ENCODE results near the gene SLC49A3.
"Not testable (repeated sequence)": the region's sequence is repeated elsewhere in the genome, so short reads cannot be mapped to it uniquely, and the experiment has no call there.

SLC49A3 gene

DNA sequence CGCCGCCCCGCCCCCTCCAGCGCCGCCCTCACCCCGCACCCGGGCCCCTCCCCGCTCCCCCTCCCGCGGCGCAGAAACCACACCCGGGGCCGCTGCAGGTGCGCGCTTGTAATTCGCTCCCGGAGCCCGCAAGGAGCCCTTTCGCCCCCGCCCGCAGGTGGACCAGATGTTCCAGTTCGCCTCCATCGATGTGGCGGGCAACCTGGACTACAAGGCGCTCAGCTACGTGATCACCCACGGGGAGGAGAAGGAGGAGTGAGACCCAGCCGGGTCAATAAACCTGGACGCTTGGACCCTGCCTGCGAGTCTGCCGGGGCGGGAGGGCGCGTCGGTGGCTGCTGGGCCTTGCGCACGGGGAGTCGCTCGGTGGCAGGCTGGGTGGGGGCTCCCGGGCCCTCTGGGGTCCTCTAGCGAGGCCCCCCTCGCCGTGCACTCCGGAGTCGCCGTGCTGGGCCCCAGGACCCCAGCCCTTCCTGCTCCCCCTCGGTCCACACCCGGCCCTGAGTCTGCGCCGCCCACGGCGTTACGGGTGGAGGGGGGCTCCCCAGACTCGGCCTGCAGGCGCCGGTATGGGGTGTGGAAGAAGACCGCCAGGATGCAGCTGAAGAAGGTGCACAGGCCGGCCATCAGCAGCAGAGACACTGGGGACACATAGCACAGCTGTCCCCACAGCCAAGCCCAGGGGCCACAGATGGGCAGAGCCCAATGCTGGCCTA is 7.1 kb downstream of the SLC49A3 start:
- no peak for DNase-seq (ENCODE audit: low read depth)

DNA sequence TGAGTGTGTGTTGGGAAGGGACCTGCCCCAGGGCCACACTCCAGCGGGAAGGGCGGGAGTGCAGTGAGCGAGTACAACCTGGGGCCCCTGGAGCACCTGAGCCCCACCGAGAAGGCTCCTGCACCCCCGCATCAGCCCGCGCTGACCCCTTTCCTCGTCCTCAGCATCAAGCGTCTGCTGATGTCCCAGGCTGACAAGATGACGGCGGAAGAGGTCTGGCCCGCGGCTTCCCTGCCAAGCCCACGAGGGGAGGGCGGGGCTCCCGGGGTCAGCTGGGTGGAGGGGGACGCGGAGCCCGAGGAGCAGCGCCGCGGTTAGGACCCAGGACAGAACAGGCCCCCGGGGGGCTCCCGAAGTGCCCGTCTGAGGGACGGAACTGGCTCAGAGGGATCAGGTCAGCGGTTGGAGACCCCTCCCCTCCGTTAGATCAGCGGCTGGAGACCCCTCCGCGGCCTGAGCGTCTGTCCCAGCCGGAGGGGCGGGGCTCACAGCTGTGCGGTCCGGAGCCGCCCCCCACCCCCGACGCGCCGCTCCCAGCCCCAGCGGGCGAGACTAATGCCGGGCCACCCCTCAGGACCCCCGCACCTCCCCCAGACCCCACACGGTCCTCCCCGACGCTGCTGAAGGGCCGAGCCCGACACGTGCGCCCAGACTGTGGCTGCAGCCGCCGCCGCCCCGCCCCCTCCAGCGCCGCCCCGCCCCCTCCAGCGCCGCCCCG is 7.9 kb downstream of the SLC49A3 start:
- DNase-seq (ENCODE audit: low read depth), result peak; percentile 45

DNA sequence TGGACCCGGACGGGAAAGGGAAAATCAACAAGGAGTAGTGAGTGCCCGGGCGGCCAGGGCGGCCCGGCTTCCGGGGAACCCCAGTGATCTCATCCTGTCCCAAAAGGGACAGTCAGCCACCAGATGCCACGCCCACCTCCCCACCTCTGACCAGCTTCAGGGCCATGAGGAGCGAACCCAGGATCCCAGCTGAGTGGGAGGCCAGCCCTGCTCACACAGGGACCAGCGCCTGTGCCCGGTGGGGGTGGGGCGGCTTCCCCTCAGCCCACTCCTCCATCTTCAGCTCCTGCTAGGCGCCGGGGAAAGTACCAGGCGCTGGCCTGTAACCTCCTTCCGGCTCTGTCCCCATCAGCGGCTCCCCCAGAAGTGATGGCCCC is 8.4 kb downstream of the SLC49A3 start:
- DNase-seq (ENCODE audit: low read depth), result no peak

DNA sequence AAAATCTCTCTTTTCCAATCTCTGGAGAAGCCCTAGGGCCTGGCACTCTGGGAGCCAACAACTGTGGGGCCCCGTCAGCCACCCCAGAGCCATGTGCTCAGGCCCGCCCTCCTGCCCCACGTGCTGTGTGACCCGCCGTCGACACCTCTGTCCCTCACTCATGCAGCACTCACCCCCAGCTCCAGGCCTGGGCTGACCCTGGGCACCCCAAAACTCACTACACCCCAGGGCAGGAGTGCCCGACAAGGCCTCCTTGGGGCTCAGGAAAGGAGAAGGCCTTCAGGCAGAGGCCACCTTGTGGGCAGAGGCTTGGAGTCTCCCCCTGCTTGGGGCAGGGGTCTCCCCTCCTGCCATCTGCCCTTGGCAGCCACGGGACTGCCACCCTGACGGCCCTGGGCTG is 8.9 kb downstream of the SLC49A3 start:
- DNase-seq (ENCODE audit: low read depth), result no peak

DNA sequence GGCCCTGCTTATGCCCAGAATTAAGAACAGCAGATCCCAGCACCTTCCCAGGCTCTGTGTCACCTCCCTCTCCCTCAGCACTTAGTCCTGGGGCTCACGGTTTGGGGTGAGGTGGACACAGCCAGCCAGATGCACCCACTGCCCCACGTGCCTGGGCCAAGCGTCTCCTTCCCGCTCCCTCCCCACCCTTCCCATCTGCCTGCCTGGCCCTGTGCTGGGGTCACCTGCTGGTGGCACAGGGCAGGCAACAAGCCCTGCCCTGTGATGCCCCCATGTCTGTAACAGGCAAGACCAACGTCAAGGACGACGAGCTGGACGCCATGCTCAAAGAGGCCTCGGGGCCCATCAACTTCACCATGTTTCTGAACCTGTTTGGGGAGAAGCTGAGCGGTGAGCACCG is 9.3 kb downstream of the SLC49A3 start:
- no peak for DNase-seq (ENCODE audit: low read depth)

DNA sequence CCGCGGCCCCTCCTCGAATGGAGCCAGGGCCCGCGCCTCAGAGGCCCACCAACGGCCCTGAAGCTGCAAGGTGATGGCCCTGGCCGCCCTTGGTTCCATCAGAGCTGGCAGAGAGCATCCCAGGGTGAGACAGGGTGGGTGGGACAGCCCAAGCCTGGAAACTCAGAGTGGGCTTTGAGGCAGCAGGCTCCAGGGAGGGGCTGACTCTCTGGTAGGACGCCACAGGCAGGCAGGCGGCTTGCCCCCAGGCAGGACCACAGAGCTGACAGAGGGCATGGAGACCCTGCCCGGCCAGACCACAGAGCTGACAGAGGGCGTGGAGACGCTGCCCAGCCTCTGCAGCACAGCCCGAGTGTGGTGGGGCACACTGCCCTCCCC is 9.9 kb downstream of the SLC49A3 start:
- DNase-seq (ENCODE audit: low read depth), result no peak

DNA sequence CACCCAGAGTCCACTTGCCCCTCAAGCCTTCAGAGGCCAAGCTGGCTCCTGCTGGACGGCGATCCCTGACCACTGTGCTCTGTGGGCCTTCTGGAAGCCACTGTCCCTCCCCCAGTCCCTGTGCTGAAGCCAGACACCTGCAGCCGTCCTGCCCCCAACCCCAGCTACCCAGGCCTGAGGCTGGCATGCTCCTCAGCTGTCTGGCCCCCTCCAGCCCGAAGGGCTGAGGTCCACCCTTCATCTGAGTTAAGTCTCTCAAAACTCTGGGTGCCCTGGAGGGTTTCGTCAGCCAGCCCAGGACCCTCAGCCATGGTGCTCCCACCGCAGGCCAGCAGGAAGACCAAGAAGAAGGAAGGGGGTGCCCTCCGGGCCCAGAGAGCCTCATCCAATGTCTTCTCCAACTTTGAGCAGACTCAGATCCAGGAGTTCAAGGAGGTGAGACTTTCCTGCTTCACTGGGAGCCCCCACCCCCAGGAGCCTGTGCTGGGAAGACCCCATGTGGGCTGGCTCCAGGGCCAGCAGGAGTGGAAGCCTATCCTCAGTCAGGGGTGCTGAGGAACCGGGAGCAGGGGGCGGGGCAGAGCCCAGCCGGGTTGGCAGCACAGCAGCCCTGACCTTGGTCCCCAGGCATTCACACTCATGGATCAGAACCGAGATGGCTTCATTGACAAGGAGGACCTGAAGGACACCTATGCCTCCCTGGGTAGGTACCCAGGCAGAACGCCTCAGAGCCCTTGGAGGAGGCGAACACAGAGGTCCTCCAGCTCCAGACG is 10.4 kb downstream of the SLC49A3 start:
- no peak for DNase-seq (ENCODE audit: low read depth)

DNA sequence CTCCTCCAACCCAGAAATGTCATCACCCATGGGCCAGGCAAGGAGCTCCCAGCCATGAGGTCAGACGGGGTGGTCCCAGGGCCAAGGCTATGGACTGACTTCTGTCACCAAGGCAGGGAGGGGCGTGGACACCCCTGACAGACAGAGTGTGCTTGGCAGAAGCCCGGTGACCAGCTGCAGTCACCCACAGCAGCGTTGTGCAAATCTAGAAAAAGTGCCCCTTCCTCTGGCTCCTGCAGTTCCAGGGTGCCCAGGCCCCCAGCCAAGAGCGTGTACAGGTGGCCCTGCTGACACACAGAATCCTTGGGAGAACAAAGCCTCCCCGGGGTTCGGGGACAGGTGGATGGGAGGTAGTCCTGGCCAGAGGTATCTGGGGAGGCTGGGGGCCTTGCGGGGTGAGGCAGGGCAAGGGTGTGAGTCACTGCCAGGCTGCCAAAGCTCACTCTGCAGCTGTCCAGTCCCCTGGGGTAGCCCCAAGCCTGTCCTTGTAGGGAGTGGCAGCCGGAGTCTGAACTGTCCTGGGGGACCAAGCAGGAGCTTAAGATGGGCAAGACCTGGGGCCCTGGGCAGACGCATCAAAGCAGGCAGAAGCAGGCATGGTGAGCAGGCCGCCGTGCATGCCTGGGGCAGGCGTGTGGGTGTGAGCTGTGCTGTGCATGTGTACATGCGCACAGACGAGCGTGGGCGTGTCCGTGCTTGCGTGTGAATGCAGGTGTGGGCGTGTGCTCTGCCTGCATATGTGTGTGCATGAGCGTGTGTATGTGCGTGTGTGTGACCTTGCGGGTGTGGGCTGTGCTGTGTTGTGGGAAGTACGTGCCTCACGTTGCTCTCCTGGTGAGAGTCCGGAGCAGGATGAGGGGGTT is 11.3 kb downstream of the SLC49A3 start:
- DNase-seq (ENCODE audit: low read depth), result no peak

DNA sequence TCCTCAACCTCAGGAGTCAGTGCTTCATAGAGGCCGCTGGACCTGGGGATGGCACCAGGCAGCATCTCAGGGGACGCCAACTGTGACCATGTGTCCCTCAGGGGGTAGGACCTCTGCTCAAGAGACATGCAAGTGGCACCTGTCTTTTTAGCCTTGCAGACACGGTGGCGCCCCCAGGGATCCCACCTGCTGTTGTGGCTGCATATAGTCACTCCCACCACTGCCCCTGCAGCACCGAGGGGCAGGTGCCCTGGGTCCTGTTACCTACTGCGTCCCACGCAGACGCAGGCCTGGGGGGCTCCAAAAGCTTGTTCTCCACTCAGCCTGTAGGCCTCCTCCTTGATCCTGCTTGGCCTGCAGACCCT is 12.1 kb downstream of the SLC49A3 start:
- DNase-seq (ENCODE audit: low read depth), result no peak

DNA sequence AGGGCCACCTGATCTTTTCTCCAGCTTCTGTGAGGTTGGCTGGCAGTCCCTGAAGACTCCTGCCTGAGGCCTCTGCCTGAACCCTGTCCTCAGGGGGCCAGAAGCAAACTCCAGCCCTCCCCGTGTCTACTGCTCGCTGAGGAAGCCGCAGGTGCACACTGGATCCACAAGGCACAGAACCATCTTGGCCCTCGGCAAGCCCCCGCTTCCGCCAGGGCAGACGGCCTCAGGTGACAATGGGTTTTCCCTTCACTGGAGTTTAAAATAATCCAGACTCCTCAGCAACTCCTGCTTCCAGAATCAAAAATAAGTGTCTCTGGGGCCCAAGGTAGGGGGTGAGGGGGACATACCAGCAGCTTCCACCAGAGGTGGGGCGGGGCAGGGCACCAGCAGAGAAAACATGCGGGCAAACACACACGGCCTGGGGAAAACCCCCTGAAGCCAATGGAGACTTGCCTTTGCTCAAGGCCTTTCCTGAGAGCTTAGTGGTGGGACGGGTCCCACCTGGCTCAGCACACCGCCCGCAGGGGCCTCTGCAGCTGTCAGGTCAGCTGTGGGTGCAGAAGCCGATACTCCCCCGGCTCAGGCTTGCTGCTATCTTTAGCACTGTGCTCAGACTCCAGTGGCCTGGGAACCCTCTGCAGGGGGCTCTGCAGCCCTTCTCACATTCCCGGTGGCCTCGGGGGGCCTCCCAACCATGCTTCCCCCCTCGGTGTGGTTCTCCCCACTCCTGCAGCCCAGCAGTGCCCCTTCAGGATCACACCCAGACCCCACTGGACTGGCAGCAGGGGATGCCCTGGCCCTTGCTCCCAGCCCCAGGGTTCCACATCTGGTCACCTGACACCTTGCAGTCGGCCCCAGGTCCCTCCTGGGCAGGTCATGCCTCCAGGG is 12.7 kb downstream of the SLC49A3 start:
- no peak for DNase-seq (ENCODE audit: low read depth)

DNA sequence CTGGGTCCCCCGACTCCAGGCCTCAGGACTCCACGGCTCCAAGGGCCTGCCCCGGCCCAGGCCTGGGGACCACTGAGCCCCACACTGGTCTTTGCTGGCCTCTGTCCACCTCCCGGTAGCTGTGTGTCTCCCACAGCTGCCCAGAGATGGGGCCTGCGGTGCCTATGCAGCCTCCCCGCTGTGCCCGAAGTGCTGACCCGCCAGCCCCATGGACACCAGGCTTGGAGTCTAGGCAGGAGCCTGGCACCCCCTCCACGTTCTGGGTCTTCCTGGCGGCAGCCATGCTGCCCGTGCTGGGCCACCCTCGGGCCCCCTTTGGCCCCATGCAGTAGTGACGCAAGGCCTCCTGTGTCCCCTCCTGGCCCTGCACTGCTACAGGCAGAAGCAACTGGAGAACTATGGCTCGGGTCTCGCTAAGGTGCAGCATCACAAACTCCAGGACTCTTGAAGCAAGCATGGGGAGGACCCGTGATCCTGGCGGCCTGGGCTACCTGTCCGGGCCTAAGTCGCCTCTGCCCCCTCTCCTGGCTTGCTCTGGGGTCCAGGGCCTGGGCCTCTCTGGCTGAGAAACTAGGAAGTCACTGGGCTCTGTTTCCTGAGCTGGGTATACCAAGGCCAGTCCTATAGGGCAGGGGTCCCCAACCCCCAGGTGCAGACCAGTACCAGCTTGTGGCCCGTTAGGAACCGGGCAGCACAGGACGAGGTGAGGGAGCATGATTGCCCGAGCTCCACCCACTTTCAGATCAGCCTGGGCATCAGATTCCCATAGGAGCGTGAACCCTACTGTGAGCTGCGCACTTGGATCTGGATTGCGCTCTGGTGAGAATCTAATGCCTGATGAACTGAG is 13.7 kb downstream of the SLC49A3 start:
- DNase-seq (ENCODE audit: low read depth), result no peak

DNA sequence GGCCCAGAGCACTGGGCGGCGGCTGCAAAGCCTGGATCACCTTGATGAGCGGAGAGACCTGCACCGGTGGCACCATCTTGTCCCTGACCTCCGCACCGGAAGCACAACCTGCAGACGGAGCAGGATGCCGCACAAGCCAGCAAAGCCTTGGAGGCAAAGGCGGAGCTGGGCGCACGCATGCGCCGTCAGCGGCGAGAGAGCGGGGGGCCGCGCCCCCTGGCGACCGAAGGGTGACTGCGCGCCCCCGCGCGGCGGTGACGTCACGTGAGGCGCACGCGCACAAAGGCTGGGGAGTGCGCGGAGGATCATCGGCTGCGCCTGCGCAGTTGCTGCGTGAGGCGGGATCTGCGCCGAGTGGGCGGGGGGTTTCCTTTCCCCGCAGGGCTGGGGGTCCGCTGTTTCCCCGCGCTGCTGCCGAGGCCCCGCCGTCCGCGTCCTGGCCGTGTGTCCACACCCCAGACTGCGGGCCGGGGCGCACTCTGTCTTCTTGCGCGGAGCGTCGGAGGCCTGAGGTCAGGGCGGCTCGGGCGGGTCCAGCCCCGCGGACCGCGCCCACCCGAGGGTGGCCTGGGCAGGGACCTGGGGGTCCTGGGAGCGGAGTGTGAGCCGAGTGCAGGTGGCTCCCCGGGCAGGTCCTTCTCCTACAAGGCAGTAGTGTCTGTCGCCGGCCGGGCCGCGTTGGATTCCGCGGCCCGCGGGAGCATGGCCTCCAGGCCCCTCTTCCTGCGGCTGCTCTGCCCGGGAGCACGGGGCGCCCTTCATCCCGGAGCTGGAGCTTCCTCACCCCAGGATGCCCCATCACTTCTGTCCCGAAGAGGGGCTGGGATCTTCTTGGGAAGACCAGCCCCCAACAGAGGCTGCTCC is 14.5 kb downstream of the SLC49A3 start, which contains the start of the genes ATP5ME and MYL5:
Gene ATP5ME, minus strand, starts transcription at position 105 of the 864 bp plus-strand sequence. Its CDS starts 29 bp downstream, at position 76.
Gene MYL5, plus strand, starts transcription at position 371 of the 864 bp plus-strand sequence. CDS start 3,485 bp downstream, outside the sequence.
- peak; percentile 98 for DNase-seq (ENCODE audit: low read depth)

DNA sequence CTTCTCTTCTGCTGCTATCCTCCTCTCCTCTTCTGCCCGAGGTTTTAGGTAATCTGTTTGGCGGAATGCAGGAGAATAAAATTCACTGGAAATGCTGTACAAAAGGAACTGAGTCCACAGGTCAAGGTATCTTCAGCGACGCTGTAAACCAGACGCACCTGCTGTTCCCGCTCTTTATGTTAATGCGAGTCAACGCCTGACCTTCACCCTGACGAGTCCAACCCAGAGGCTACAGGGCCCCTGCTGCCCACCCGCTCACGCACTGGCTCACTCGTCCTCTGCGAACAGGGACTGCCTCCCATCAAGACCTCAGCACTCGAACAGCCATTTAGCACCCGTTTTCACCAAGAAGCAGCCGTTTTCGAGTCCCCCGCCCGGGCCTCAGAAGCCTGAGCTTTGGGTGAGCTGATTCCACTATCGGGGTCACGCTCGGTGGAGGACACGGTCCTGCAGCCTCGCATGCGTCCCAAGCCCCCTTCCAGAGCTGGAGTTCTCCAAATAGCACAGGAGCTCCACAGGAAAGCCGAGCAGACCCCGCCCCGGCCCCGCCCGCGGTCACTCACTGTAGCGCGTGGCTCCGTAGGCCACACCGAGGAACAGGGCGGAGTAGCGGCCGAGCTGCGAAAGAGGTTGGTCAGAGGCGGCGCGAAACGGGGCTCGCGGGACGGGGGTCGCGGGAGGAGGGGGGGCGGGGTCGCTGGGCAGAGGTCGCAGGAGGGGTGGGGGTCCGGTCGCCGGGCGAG is 15.4 kb downstream of the SLC49A3 start:
- DNase-seq (ENCODE audit: low read depth), result no peak

DNA sequence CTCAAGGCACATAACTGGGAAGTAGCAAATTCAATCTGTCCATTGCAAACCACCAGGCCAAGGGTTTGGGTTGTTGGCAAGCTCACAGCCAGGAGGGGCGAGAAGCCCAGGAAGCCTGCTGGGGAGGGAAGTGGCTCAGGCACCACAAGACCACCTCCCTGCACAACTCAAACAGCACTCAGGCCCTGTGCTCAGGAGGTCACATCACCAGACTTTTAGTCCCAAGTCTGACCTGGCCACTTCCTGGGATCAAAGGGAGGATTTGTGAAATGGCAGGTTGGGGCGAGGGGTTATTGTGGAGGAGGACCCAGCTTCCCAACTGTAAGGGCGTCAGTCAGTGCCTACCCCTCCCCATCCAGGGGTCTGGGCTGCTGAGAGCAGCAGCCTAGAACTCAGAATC is 17.2 kb downstream of the SLC49A3 start:
- DNase-seq (ENCODE audit: low read depth), result no peak

DNA sequence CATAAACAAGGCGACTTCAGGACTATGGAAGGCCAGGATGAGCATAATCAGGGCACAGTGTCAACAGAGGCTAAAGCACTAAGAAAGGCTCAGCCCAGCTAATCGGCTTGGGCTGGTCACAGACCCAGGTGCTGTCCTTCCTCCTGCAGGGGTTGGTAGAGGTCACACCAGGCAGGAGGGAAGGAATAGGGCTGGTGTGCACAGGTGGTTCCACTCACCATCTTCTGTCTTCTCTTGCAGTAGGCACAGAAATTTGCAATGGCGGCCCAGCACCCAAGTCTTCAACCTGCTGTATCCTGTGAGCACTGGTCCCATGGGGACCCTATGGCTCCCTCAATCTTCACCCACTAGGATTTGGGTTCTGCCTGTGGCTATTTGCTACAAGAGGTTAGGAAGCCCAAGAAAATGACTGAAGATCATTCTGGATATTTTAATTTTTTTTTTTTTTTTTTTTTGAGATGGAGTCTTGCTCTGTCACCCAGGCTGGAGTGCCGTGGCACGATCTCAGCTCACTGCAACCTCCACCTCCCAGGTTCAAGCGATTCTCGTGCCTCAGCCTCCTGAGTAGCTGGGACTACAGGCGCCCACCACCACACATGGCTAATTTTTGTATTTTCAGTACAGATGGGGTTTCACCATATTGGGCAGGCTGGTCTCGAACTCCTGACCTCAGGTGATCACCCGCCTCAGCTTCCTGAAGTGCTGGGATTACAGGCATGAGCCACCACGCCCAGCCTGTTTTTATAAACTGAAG is 19.0 kb downstream of the SLC49A3 start:
- not testable (repeated sequence) for DNase-seq (ENCODE audit: low read depth)

DNA sequence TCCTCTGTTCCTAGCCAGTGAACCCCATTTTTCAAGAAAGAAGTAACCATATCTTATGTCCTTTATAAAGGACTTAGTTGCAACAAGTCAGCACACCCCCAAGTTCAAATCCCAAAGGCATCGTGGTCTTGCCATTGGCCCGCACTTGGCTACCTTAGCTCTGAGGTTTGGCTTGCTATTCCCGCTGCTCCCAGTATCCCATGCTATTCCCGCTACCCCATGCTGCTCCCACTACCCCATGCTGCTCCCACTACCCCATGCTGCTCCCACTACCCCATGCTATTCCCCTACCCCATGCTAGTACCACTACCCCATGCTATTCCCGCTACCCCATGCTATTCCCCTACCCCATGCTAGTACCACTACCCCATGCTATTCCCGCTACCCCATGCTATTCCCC is 20.7 kb downstream of the SLC49A3 start:
- DNase-seq (ENCODE audit: low read depth), result not testable (repeated sequence)

DNA sequence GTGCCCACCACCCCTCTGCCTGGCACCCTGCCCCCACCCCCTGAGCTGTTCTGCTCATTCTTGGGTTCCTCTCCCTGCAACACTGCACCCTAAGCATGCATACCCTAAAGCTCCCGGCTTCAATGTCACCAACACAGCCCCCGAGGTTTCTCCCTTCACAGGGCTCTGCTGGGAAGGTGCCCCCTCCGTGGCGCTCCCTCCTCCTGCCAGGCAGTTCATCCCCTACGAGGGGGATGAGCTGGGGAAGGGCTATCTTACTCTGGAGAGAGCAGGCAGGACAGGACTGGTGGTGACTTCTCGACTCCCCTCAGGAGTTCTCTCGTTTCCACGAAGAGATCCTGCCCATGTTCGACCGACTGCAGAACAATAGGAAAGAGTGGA is 21.4 kb downstream of the SLC49A3 start:
- DNase-seq (ENCODE audit: low read depth), result no peak
